Measurements from ENCODE around the gene CRELD2. TPM values are rescaled to one million over a fixed set of nuclear protein-coding genes. Genes with fewer than 3 reads are reported as not detected.
"Not testable (repeated sequence)": the region's sequence is repeated elsewhere in the genome, so short reads cannot be mapped to it uniquely, and the experiment has no call there.

The CRELD2 gene
- total RNA-seq, 1 experiment from 2014 or later, result 71.8 TPM

DNA sequence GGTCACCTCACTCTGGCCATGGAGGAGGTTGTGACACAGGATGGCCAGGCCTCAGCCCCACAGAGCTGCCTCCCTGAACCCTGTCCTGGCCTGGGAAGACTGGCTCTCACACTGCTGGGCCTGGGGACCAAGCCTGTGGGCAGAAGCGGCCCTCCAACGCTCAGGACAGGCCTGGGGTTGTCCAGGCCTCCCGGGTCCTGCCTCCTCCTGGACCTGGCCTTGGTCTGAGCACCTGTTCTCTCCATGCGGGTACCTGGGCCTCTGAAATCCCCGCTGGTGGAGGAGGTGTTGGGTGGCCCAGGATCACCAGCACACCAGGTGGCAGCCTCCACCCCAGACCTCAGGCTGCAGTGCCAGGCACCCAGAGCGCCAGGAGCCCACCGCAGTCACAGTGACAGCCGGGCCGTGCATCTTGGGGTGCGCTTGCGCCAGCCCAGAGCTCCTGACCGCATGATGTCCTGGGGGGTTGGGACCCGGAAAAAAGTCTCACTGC, 26.0 kb downstream of the CRELD2 start:
- Histone ChIP-seq H3K27me3 (no peaks in the 10 kb centered on the region), H3K36me3 (no peaks in the 10 kb centered on the region), H3K9me3 (no peaks in the 10 kb centered on the region), H3K4me3 (peak overlapping the region; percentile 70)
- peak; percentile 69 for DNase-seq

DNA sequence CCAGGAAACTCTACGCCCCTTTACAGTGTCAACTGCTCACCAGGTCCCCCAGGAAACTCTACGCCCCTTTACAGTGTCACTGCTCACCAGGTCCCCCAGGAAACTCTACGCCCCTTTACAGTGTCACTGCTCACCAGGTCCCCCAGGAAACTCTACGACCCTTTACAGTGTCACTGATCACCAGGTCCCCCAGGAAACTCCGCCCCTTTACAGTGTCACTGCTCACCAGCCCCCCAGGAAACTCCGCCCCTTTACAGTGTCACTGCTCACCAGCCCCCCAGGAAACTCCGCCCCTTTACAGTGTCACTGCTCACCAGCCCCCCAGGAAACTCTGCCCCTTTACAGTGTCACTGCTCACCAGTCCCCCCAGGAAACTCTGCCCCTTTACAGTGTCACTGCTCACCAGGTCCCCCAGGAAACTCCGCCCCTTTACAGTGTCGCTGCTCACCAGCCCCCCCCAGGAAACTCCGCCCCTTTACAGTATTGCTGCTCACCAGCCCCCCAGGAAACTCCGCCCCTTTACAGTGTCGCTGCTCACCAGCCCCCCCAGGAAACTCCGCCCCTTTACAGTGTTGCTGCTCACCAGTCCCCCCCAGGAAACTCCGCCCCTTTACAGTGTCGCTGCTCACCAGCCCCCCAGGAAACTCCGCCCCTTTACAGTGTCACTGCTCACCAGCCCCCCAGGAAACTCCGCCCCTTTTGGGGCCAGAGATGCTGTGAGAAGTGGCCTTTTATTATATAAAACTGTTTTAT, 26.8 kb downstream of the CRELD2 start:
- not testable (repeated sequence) for H3K27me3 ChIP-seq, DNase-seq, H3K36me3 ChIP-seq, H3K9me3 ChIP-seq
- H3K4me3 ChIP-seq, result peak overlapping the region; percentile 38

DNA sequence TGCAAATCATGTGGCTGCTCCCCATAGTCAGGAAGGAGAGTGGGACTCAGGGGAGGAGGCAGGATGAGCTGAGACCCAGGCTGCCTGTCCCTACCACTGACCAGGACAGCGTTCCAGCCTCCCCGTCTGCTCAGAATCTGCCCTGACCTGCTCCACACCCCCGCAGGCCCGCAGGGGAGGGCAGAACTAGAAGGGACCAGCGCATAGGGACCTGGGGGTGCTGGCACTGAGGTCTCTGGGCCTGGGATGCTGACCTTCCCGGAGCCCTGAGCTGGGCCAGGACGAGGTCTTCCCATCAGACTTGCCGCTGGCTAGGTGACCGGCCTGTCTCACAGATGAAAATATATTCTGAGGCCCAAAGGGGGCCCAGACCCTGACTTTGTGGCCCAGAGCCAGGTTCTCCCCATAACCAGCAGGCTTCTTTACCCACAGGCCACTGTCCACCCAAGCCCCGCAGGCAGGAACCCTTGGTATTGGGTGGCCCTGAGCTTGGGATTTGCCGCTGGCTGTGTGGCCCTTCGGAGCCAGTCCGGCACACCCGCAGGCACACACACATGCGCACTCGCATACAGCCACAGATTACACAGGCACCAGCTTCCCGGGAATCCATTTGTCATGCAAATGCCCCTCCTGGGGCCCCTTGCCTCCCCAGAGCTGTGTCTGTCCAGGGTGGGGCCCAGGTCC, 28.3 kb downstream of the CRELD2 start:
- H3K27me3 ChIP-seq, result no peaks in the 10 kb centered on the region
- H3K4me3 ChIP-seq, result no peak overlapping the region
- no peak for DNase-seq
- H3K9me3 ChIP-seq, result no peaks in the 10 kb centered on the region
- no peaks in the 10 kb centered on the region for H3K36me3 ChIP-seq

DNA sequence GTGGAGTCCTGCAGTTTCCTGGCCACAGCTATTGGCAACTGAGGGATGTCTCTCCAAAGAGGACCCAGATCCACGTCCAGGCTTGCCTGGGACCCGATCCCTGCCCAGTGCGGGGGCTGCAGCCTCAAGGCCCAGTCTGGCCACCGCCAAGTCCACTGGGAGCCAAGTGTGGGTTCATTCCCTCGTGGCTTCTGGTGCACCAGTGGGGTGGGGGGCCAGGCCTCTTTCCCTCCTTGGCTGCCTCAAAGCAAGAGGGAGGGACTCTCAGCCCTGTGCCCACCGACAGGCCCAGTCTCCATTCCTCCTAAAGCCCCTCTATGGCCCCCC, 28.8 kb downstream of the CRELD2 start:
- DNase-seq, result no peak
- Histone ChIP-seq H3K9me3 (no peaks in the 10 kb centered on the region), H3K4me3 (no peak overlapping the region), H3K36me3 (no peaks in the 10 kb centered on the region), H3K27me3 (no peaks in the 10 kb centered on the region)

DNA sequence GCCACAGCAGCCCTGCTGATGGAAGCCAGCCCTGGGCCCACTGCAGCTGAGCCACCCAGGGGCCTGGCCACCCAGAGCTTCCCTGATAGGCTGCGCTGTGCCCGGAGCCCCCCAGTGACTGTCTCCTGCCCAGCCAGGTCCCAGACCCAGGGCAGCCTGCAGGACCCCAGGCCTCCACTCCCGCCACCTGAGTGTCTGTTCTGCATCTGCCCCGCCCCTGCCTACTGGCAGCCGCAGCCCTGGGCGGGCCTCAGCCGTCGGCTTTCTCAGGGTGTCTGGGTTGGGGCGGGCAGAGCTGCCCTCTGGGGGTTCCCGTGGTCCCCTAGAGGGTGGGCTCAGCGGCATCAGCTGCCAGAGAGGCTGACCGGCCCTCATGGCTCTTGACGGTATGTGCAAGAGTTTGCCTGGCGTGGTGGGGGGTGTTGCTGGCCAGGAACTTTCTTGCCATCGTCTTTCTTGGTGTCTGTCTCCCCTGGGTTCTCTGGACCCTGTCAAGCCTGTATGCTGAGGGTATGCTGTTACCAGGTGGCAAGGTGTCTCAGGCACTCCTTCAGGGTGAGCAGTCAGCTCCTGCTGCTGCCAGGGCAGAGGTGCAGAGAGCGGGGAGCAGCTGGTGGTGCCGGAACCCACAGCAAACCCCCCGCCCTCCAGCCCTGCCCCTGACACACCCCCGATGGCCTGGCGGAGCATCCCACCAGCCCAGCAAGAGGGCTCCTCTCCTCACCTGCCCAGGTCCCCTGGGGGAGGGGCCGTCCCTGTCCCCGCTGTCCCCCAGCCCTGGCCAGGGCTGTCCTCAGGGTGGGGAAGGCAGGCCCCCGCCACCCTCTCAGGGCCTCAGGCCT, 29.9 kb downstream of the CRELD2 start:
- H3K36me3 ChIP-seq, result no peaks in the 10 kb centered on the region
- DNase-seq, result no peak
- no peaks in the 10 kb centered on the region for H3K9me3 ChIP-seq
- no peak overlapping the region for H3K4me3 ChIP-seq
- no peaks in the 10 kb centered on the region for H3K27me3 ChIP-seq

DNA sequence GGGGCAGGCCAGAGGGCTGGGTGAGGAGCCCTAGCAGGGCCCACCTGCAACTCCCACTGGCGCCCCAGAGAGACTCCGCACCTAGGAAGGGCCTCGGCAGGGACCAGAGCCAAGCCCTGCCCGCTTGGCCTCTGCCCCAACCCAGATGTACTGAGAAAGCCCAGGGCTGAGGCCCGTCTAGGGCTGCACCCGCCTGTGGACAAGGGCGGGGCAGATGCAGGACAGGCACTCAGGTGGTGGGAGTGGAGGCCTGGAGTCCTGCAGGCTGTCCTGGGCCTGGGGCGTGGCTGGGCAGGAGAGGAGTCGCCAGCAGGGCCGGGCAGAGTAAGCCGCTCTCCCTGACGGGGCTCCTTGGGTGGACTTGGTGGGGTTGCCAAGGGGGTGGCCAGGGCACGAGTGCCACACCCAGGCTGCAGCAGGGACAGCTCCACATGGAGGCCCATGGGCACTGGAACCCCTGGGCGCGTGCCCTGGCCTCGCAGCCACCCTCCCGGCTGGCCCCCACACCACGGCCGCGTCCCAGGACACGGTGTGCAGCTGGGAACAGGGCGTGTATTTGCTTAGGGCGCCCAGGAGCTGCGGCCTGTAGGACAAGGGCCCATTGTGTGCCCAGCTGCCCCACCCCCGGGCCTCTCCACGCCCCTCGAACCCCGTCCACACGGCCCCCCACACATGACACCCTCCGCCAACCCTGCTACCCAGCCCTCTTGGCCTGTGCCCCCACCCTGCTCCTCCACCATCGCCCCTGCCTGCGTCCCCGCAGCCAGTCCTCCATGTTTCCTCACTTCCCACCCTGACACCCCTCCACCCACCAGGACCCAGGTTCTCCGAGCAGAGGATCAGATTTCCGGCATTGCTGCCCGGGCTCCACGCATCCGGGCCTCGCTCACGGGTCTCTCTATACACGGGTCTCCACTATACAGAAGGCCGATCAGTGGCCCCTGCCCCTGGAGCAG, 30.8 kb downstream of the CRELD2 start:
- no peak for DNase-seq
- no peaks in the 10 kb centered on the region for H3K9me3 ChIP-seq
- no peaks in the 10 kb centered on the region for H3K36me3 ChIP-seq
- H3K4me3 ChIP-seq, result no peak overlapping the region
- H3K27me3 ChIP-seq, result no peaks in the 10 kb centered on the region

DNA sequence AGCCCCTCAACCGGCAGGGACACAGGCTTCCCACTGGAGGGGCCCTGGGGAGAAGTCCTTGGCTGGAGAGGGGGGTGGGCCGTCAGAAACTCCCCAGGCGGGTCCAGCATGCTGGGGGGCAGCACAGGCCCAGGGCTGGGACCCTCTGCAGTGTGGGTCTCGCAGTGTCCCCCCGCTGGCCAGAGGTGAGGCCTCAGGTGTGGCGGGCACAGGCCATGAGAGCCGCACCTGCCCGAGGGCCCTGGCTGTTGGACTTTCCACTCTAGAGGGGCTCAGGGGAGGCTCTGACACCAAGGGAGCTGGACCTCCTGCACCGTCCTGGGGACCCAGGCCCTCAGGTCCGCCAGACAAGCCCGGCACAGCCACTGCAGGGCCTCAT, 31.5 kb downstream of the CRELD2 start:
- no peaks in the 10 kb centered on the region for H3K9me3 ChIP-seq
- no peak overlapping the region for H3K4me3 ChIP-seq
- H3K36me3 ChIP-seq, result no peaks in the 10 kb centered on the region
- H3K27me3 ChIP-seq, result no peaks in the 10 kb centered on the region
- DNase-seq, result no peak

DNA sequence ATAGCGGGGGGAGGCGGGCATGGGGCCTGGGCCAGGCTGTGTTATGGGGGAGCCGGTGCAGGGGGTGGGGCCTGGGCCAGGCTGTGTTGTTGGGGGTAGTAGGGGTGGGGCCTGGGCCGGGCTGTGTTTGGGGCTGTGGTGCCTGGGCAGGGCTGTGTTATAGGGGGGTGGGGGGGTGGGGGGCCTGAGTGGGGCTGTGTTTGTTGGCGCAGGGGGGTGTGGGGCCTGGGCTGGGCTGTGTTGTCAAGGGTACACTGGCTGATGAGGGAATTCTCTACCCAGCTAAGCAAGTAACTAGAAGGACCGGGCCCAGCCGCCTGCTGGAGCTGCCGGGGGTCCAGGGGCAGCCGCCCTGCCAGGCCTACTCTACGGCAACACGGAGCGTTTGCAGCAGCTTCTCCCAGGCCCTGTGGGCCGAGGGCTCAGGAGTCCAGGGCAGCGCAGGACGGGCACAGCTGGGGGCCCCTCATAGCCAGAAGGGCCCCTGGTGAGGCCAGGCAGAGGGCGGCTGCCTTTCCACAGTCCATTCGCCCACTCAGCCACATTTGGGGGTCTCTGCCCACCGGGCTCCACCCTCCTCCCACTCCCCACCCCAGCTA, 32.1 kb downstream of the CRELD2 start:
- Histone ChIP-seq H3K27me3 (no peaks in the 10 kb centered on the region), H3K4me3 (no peak overlapping the region), H3K36me3 (no peaks in the 10 kb centered on the region), H3K9me3 (no peaks in the 10 kb centered on the region)
- DNase-seq, result no peak

DNA sequence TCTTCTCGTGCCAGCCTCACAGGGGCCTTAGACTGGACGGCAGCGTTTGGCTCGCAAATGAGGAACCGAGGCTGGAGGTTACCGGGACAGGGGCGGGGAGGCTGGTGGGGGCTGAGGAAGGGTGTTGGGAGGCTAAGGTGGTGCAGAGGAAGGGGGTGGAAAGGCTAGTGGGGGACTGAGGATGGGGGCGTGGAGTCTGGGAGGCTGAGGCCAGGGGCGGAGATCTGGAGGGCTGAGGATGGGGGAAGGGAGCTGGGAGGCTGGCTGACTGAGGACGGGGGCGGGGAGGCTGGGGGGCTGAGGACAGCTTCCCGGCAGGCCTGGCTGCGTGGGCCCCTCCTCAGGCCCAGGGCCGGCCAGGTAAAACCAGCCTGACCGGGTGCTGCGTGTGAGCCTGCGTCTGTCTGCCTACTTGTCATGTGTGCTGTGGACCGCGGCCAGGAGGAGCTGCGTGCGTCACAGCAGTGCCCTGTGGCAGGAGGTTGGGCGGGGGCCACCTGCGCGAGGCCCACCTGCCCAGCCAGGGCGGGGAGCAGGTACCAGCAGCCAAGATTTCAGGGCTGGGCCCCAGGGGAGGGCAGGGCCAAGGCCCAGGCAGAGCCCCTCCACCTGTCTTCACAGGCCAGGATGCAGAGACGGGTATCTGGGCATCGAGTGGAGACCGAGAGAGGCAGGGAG, 32.7 kb downstream of the CRELD2 start:
- Histone ChIP-seq H3K4me3 (no peak overlapping the region), H3K27me3 (no peaks in the 10 kb centered on the region), H3K9me3 (no peaks in the 10 kb centered on the region), H3K36me3 (no peaks in the 10 kb centered on the region)
- DNase-seq, result no peak

DNA sequence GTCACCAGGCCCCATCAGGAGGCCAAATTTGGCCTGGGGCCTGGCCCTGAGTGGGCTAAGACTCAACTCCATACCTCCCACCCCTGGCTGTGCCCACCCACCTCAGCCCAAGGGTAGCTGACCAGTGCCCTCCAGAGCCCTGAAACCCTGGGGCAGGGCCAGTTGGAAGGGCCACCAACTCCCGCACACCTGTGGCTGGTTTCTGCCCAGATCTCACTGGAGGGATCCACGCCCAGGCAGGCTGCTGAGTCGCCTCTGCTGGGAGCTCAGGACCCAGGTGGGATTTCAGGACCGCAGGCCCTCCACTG, 33.2 kb downstream of the CRELD2 start:
- Histone ChIP-seq H3K4me3 (no peak overlapping the region), H3K27me3 (no peaks in the 10 kb centered on the region), H3K36me3 (no peaks in the 10 kb centered on the region), H3K9me3 (no peaks in the 10 kb centered on the region)
- no peak for DNase-seq

DNA sequence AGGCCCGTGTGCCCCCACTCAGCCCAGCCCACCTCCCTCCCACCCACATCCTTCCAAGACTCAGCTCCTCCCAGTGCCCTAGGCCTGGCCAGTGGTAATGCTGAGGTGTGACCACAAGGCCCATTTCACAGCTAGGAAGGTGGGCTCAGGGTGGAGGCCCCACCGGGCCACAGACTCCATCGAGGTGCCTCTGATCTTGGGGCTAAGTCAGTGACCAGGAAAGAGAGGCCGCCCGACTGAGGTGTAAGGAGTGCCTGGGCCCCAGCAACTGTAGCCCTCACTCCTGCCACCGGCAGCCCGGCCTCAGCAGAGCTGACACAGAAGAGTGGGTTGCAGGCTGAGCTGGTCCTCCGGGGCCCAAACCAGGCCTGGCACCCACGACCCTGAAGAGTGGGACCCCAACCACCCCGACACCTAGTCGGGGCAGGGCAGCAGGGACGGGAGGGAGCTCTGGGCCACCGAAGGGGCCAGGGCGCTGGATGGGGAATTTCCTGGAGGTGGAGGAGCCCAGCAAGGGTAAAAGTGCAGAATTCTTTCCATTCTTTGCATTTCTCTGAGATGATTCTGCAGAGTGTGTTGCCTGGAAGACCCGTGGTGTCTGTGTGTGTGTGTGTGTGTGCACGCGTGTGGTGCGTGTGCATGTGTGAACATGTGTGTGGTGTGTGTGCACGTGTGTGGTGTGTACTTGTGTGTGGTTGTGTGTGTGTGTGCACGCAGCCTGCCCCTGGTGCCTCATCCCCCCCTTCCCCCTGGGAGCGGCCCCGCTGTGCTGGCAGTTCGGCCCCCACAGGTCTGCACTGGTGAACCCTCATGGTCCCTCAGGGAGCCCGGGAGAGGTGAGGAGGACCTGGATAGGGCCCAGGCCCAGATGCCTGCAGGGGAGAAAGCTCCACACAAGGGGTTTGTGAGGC, 33.8 kb downstream of the CRELD2 start:
- DNase-seq, result no peak
- H3K4me3 ChIP-seq, result no peak overlapping the region
- H3K36me3 ChIP-seq, result no peaks in the 10 kb centered on the region
- H3K27me3 ChIP-seq, result no peaks in the 10 kb centered on the region
- H3K9me3 ChIP-seq, result no peaks in the 10 kb centered on the region

DNA sequence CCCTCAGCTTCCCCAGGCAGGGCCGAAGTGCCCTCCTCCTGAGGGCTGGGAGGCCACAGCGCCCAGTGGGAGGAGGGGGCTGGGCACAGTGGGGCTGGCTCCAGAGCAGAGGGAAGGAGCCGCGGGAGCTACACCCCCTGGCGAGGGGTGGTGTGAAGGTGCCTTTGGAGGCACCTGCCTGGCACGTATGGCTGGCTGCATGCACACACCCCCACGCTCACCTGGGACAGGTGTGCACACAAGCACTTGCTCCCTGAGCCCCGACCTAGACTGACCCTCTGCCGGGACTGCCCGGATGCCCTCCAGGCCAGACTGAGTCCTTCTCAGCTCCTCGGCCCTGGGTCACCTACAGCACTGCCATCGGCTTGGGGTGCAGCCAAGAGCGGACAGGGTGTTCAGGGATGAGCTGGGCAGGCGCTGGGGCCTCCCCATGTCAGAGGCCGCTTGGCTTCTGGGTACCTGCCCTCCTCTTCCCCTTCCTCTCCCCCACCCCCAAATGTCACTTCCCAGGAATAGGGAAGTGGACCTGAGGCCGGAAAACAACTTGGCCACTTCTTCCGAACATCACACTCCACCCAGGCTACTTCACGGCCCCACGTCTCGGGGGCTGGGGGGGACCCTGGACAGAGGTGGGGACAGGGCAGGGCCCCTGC, 34.7 kb downstream of the CRELD2 start:
- Histone ChIP-seq H3K9me3 (no peaks in the 10 kb centered on the region), H3K27me3 (no peaks in the 10 kb centered on the region), H3K36me3 (no peaks in the 10 kb centered on the region), H3K4me3 (no peak overlapping the region)
- DNase-seq, result no peak

DNA sequence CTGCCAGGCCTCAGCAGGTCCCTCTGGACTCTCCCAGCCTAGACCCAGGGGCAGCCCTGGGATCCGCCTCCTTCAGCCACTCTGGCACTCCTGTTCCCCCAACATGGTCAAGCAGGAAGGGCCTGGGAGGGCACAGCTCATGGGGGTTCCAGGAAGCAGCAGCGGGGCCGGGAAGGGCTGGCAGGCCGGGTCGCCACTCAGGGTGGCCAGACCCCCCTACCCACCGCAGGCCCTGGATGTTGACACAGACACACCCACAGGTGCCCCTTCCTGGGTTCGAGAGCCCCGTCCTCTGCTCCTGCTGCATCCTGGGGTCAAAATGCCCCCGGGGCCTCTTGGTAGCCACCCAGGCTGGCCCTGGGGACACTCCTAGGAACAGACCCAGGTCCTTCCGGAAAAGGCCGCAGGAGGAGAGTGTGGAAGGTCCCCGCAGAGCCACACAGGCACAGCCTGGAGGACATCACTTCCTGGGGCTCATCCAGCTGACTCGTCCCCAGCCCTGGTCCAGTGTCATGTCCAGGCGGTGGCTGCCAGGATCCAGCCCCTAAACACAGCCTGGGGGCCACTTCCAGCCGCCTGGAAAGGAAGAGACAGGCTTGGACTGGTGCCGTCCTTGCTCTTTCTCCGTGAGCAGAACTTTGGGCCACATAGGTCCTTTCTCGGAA, 35.4 kb downstream of the CRELD2 start:
- Histone ChIP-seq H3K36me3 (no peaks in the 10 kb centered on the region), H3K9me3 (no peaks in the 10 kb centered on the region), H3K4me3 (no peak overlapping the region), H3K27me3 (no peaks in the 10 kb centered on the region)
- DNase-seq, result peak; percentile 30

DNA sequence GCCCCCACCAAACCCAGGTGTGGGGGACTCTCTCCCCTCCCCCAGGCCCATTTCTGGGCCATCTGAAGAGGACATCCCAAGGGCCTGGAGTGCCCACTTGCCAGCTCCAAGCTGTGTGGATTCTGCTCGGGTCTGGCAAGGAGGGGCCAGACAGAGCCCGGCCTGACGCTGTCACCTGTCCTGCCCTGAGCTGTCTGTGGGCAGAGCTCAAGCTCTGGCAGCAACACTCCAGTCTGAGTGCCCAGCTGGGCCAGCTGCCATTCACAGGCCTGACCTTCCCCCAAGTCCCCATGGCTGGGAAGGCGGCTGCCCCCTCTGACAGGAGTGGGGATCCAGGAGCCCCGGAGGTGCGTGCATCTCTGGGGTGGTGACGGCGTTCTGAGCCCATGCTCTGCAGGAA, 35.9 kb downstream of the CRELD2 start:
- no peak for DNase-seq
- no peak overlapping the region for H3K4me3 ChIP-seq
- no peaks in the 10 kb centered on the region for H3K9me3 ChIP-seq
- H3K36me3 ChIP-seq, result no peaks in the 10 kb centered on the region
- H3K27me3 ChIP-seq, result no peaks in the 10 kb centered on the region
